SIG-M5 treated with dmso at 0.1 percent for 504 hours (cell line): ENCODE results near the gene WDR7.

ENCODE experiments used
- DNase-seq: peaks from one replicate; lab custom pipeline; 2025; ENCODE audit not compliant: unreplicated experiment; lab: John Stamatoyannopoulos, UW

The WDR7 gene

DNA sequence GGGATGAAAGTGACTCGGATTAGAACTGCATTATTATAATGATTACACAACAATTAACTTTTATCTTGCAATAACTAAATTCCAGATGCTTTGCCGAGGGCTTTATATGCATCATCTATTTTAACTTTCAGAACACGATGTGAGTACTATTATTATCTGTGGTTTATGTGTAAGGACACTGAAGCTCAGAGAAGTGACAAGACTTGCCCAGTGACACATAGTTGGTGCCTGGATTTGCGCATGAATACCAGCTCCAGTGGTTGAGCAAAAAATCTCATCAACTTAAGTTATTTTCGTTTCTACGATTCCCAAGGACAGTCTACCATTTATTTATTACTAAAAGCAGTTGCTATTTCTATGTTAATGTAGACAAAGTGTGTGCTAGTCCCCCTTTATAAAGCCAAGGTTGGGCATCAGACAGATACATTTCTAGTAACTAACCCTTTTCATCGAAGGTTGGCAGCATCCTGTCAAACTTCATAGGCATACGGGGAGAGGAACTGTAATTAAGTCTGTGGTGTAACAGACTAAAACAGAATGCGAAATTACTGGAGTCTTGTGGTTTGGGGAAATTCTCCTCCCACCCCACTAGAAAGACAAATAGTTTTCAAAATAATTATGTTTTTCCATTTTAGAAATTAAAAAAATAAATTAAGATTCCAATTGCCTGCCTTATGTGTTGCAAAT is 422.5 kb downstream of the WDR7 start:
- DNase-seq = peak; percentile 87

GRCh38 chr18:57075716-57076400 is 424.7 kb downstream of the WDR7 start:
- no peak for DNase-seq

- DNase-seq = no peak
Measured at GRCh38 chr18:57077005-57077765, 426.0 kb downstream of the WDR7 start.

- peak; percentile 86 for DNase-seq
Measured at GRCh38 chr18:57077786-57078552, 426.8 kb downstream of the WDR7 start.

DNA sequence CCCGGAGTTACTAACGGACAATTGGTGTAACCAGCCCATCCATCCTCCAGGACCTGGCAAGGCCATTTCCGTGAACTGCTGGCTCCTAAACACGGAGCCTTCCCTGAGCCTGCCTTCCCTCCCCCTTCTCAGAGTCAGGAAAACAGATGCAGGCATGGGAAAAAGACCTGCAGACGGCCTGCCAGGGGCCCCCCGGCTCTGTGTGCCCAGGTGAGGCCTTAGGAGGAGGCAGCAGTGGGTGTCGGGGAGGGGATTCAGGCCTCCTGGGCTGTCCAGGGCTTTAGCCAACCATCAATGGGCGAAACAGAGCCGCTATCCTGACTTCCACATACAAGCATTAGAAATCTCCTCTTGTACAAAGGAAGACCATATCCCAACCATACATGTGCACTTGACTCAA is 427.5 kb downstream of the WDR7 start:
- no peak for DNase-seq

DNA sequence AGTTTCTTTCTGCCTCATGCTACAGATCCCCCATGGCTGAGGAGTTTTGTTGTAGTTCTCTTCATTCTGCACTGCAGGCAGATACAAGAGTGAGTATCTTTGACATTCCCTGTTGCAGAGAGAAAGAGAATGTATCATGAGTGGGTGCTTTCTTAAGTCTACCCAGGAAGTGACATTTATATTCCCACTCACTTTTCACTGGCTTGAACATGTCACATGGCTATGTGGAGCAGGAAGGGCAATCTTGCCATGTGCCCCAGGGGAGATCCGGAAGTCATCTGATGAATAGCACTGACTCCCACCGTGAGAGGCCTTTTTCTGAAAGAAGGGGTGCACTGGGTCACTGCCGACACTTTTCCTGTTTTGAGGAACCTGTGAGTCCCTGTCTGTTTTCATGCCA is 429.3 kb downstream of the WDR7 start:
- DNase-seq = no peak

DNA sequence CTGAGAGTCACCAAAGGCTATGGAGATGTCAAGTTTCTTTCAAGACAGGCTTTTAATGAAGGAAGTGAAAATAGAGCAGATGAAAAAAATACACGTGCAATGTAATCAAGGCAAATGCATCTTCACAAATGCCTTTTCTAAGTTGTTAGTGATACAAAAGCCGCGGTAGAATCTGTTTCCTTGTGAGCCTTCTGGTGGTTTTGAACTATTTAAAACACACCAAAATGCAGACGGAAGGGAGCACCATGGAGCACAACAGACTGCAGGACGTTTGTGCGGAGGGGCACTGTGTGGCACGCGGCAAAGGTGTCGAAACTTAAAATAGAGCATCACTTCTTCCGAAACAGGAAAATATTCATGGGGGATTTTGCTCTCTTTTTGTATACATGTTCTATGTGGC is 430.7 kb downstream of the WDR7 start:
- peak; percentile 75 for DNase-seq

DNA sequence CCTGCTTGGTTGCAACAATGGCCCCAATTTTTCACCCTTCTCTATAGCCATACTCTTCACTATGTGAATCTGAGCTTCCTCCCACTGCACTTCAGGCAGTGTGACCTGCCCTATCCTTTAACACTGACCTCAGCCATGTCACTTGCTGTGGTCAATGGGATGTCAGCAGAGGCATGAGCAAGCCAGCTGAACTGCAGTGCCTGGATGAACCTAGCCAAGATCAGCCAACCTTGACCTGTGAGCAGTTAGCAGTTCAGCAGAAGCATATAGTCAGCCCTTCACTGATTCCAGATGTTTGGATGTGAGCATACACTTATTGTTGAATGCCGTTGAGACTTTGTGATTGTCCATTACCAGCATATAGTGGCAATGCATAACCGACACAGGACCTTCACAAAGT is 432.3 kb downstream of the WDR7 start:
- DNase-seq = no peak

DNA sequence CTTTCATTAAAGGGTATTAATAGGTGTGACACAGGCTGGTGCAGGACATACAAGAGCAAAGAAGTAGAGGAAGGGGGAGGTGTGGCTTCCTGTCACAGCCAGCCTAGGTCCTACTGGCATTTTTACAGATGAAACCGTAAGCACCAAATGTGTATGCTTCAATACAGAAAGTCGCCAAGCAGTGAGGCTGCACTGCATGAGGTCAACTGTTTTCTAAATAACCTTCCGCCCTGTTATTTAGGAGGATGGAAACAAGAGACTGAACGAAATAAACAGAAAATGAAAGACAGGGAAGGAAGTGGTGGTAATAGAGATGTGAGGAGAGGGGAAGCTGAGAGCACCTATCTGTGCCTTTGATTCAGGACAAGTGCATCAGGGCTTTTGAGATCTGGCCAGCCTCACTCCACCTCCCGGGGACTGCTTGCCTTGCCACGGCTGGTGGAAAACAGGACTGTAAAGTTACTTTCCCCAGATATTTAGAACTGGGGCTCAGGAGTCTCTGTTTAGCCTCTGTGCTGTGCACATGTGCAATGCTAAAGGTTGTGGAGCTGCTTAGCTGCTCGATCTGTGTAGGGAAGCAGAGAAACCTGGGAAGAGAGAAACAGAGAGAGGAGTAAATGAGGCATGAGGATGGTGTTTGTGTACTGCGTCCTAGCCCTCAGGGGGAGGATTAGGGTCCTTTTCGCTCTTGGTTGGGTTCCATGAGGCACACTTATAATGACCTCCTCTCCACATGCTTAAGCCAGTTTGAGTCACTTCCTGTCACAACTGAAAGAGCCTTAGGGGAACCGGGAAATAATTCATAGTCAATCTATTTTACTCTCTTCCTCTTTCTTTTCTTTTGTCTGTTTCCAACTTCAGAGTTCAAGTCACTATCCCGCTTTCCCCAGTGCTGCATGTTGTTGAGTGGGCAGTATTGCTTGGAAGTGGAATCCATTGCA is 433.4 kb downstream of the WDR7 start:
- DNase-seq = peak; percentile 91

DNA sequence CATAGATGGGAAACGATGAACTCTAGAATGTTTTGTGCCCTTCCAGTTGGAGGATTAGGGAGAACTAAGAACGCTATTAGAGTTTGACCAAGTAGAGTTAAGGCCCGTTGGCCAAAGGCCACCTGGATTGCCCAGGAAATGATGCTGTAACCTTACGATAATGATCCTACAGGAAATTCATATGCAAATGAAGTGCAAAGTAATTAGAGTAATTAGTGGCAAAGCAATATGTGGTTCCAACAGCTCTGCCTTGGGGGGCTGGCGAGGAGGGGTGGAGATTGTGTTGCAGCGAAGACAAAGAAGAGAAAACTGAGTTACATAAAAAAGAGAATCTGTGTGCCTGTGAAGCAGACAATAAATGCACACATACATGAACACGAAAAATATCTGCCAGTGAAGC is 434.2 kb downstream of the WDR7 start:
- no peak for DNase-seq

DNA sequence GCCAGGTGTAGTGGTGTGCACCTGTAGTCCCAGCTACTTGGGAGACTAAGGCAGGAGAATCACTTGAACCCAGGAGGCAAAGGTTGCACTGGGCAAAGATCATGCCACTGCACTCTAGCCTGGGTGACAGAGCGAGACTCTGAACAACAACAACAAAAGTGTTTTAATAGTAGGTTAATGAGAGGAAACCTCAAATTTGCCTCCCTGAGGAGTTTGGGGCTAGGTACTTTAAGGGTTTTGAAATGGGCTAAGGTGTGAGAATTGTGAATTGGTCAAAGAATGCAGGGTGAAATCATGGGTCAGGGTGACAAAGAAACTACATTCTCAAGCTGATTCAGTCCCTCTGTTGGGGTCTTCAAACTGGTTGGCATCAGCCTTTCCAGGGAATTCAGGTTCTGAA is 435.0 kb downstream of the WDR7 start:
- DNase-seq = no peak
